ENCODE data around the gene TRPM3. TPM values are rescaled to one million over a fixed set of nuclear protein-coding genes. Genes with fewer than 3 reads are reported as not detected.

The TRPM3 gene
- total RNA-seq, 1 experiment from 2014 or later, result not detected

DNA sequence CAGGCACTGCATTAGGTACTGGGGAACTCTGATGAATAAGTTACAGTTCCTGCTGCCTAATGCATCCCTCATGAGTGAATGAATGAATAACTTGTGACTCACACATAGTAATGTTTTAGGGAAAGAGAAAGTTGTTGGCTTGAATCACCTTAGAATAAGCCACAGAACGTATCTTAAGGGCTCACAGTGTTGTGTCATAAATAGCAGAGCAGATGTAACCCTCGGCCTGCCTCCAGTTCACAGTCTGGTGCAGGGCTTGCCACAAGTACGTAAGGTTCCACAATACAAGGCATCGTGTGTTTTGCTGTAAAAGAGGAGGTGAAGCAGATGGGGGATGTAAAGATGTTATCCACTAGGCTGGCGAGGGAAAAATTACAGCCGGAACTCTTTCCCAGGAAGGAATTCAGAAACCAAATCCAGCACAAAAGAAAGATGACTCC, 218.7 kb downstream of the TRPM3 start:
- POLR2A ChIA-PET (ENCODE audit: unreplicated experiment), result no interaction called here

DNA sequence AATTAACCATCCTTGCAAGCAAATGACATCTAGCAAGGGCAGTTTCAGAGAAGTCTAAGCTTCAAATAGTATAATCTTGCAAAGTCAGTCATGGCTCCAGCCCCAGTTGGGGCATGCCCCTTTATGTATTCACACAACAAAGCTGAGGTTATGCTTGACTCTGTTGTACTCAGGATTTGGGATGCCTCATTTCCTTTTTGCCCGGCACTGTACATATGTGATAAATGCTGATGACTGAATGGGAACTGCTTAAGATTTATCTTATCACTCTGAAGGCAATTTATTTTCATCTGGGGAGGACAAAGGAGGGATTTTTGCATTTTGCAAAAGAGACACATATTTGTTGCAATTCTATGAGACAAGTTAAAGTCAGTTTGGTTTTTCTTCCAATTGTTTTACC, 219.2 kb downstream of the TRPM3 start:
- no peaks in the 10 kb centered on the region for H4K20me1 ChIP-seq (ENCODE audit: low read length)
- H3K27me3 ChIP-seq (ENCODE audit: low read length), result no peaks in the 10 kb centered on the region
- peaks cover 12% of the 10 kb centered on the region; the same call in 1 of the 2 replicates for H3K4me1 ChIP-seq (ENCODE audit: insufficient read depth, low read length)
- H3K36me3 ChIP-seq (ENCODE audit: low read depth, low read length), result no peaks in the 10 kb centered on the region
- H3K4me2 ChIP-seq (ENCODE audit: low read length), result no peak overlapping the region
- intact Hi-C loops (cut with micrococcal nuclease), result no loop called here
- POLR2A ChIA-PET (ENCODE audit: unreplicated experiment), result no interaction called here
- no peak for ATAC-seq
- H3K27ac ChIP-seq (ENCODE audit: low read length), result no peak overlapping the region
- H3F3A ChIP-seq (ENCODE audit: low read length, unreplicated experiment), result no peaks in the 10 kb centered on the region
- TF ChIP-seq, protein P1, sequence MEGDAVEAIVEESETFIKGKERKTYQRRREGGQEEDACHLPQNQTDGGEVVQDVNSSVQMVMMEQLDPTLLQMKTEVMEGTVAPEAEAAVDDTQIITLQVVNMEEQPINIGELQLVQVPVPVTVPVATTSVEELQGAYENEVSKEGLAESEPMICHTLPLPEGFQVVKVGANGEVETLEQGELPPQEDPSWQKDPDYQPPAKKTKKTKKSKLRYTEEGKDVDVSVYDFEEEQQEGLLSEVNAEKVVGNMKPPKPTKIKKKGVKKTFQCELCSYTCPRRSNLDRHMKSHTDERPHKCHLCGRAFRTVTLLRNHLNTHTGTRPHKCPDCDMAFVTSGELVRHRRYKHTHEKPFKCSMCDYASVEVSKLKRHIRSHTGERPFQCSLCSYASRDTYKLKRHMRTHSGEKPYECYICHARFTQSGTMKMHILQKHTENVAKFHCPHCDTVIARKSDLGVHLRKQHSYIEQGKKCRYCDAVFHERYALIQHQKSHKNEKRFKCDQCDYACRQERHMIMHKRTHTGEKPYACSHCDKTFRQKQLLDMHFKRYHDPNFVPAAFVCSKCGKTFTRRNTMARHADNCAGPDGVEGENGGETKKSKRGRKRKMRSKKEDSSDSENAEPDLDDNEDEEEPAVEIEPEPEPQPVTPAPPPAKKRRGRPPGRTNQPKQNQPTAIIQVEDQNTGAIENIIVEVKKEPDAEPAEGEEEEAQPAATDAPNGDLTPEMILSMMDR (conservative IDR thresholded peaks at IDR 0.05; ENCODE audit: low read depth, low read length), result no peak
- TF ChIP-seq EZH2 (IDR thresholded peaks at IDR 0.05; ENCODE audit: low read length, unreplicated experiment) (no peak), EZH2phosphoT487 (IDR thresholded peaks at IDR 0.05; ENCODE audit: borderline replicate concordance, low read length) (no peak)
- H3K79me2 ChIP-seq (ENCODE audit: low read length), result no peaks in the 10 kb centered on the region
- no peaks in the 10 kb centered on the region for H3K9me3 ChIP-seq (ENCODE audit: low read length)
- no TSS peak for BruUV-seq (replicated peaks)
- H3K4me3 ChIP-seq (ENCODE audit: low read length), result no peak overlapping the region
- DNase-seq, result no peak
- no peaks in the 10 kb centered on the region for H3K9me2 ChIP-seq (replicated peaks; ENCODE audit: low read length)
- no peak overlapping the region for H3K9ac ChIP-seq (ENCODE audit: low read length)
- no peak overlapping the region for H2AFZ ChIP-seq (ENCODE audit: low read length)
- CTCF ChIA-PET, result no interaction called here

More for the DNA sequence above, 218.7 kb downstream of the TRPM3 start:
- Histone ChIP-seq H3K9me3 (ENCODE audit: low read length) (no peaks in the 10 kb centered on the region), H3K4me1 (ENCODE audit: insufficient read depth, low read length) (peaks cover 12% of the 10 kb centered on the region; the same call in 1 of the 2 replicates), H3K79me2 (ENCODE audit: low read length) (no peaks in the 10 kb centered on the region), H3K27me3 (ENCODE audit: low read length) (no peaks in the 10 kb centered on the region), H2AFZ (ENCODE audit: low read length) (0 out of 2 replicates have a peak overlapping the region, but pooled peaks have one; percentile 53), H3K36me3 (ENCODE audit: low read depth, low read length) (no peaks in the 10 kb centered on the region), H3K9me2 (replicated peaks; ENCODE audit: low read length) (no peaks in the 10 kb centered on the region), H3K4me2 (ENCODE audit: low read length) (peak overlapping the region; percentile 74), H3K4me3 (ENCODE audit: low read length) (peak overlapping the region; percentile 39; the same call in 1 of the 2 replicates), H3K9ac (ENCODE audit: low read length) (no peak overlapping the region), H3K27ac (ENCODE audit: low read length) (0 out of 2 replicates have a peak overlapping the region, but pooled peaks have one; percentile 13), H4K20me1 (ENCODE audit: low read length) (no peaks in the 10 kb centered on the region), H3F3A (ENCODE audit: low read length, unreplicated experiment) (no peaks in the 10 kb centered on the region)
- intact Hi-C loops (cut with micrococcal nuclease), result no loop called here
- no TSS peak for BruUV-seq (replicated peaks)
- CTCF ChIA-PET, result no interaction called here
- TF ChIP-seq, protein P1 (conservative IDR thresholded peaks at IDR 0.05; ENCODE audit: low read depth, low read length), result no peak
- no peak for TF ChIP-seq EZH2 (IDR thresholded peaks at IDR 0.05; ENCODE audit: low read length, unreplicated experiment)
- no peak for TF ChIP-seq EZH2phosphoT487 (IDR thresholded peaks at IDR 0.05; ENCODE audit: borderline replicate concordance, low read length)
- DNase-seq, result peak; percentile 78
- peak; percentile 70 for ATAC-seq

DNA sequence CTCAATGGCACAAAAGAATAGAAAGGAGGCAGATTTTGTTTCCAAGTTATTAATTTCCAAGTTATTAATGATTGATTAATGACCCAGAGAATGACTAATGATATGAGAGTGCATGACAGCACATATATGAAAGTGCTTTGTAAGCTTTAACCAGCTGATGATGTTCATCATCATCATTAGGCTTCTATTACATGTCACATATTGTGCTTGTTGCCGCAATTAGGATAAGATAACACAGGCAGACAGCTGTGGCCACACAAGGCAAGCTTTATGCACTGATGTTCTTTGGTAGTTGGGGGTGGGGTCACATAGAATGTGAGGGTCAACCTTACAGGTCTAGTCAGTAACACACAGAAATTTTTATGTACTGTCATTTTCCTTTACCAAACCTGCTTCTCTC, 219.7 kb downstream of the TRPM3 start:
- Histone ChIP-seq H3F3A (ENCODE audit: low read length, unreplicated experiment) (no peaks in the 10 kb centered on the region), H4K20me1 (ENCODE audit: low read length) (no peaks in the 10 kb centered on the region), H3K9ac (ENCODE audit: low read length) (no peak overlapping the region), H3K9me2 (replicated peaks; ENCODE audit: low read length) (no peaks in the 10 kb centered on the region), H3K27ac (ENCODE audit: low read length) (no peak overlapping the region), H3K79me2 (ENCODE audit: low read length) (no peaks in the 10 kb centered on the region), H3K4me1 (ENCODE audit: insufficient read depth, low read length) (peaks cover 12% of the 10 kb centered on the region; the same call in 1 of the 2 replicates), H3K27me3 (ENCODE audit: low read length) (no peaks in the 10 kb centered on the region), H2AFZ (ENCODE audit: low read length) (no peak overlapping the region), H3K4me3 (ENCODE audit: low read length) (no peak overlapping the region), H3K9me3 (ENCODE audit: low read length) (no peaks in the 10 kb centered on the region), H3K4me2 (ENCODE audit: low read length) (no peak overlapping the region), H3K36me3 (ENCODE audit: low read depth, low read length) (no peaks in the 10 kb centered on the region)
- no TSS peak for BruUV-seq (replicated peaks)
- DNase-seq (no peak), ATAC-seq (no peak)
- CTCF ChIA-PET, result no interaction called here
- POLR2A ChIA-PET (ENCODE audit: unreplicated experiment), result no interaction called here
- intact Hi-C loops (cut with micrococcal nuclease), result no loop called here
- TF ChIP-seq, protein P1 (conservative IDR thresholded peaks at IDR 0.05; ENCODE audit: low read depth, low read length), result no peak
- no peak for TF ChIP-seq EZH2 (IDR thresholded peaks at IDR 0.05; ENCODE audit: low read length, unreplicated experiment)

Data from PC-3 (cell line).